IPS-NIHi7 (cell line): ENCODE results near the gene OGFR.

Experiments used
- DNase-seq: peaks from one replicate; pipeline ENCODE4 v3.0.0; 2012; ENCODE audit warnings: mixed read lengths; ENCODE audit errors: extremely low spot score

Gene OGFR

DNA sequence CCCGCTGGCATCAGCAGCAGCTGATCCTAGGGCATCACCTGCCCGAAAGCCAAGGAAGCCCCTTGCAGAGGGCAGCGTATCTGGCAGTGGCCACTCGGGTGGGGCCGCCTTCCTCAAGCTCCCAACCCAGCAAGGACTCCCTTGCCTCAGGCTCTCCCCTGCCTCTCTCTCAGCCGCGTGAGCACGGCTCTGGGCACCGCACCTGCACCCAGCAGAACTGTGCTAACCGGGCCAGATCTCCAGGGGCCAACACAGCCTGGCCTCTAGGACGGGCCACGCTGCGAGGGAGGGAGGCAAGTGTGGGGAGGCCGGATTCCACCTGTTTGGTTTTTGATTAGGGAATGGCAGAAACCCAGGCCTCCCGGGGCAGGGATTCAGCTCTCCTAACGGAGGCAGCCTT lies 20.1 kb upstream of the OGFR start:
- DNase-seq, result no peak

DNA sequence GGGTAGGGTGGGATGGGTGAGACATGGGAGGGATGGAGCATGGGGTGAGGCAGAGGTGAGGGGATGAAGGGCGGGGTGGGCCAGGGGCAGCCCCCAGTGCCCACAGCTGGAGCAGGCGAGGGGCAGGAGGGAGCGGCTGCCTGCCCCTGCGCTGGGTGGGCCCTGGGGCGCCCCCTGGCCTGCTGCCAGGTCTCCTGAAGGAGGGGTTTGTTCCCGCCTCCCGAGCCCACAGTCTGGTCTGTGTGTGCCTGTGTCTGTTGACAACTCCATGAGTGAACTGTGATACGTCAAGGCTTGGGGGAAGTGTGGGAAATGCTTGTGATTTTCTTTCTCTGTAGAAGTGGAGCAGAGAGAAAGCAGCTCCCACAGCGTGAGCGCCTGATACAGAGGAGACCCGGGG lies 19.2 kb upstream of the OGFR start:
- no peak for DNase-seq

DNA sequence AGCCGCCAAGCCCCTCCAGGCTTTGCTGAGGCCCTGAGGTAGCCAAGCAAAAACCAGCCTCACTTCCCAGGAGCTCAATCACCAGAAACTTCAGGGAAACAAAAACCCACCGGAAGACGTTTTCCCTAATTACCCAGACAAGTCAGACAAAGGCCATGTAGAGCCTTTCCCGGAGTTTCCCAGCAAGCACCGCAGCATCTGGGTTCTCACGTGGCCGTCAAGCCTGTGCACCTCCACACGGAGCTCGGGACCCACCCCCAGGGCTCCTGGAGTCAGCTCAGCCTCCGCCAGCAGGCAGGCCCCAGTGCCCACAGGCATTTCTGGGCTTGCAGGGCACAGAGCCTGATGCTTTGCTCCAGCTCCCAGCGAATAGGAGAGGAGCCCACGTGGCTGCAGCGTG lies 18.5 kb upstream of the OGFR start:
- no peak for DNase-seq

DNA sequence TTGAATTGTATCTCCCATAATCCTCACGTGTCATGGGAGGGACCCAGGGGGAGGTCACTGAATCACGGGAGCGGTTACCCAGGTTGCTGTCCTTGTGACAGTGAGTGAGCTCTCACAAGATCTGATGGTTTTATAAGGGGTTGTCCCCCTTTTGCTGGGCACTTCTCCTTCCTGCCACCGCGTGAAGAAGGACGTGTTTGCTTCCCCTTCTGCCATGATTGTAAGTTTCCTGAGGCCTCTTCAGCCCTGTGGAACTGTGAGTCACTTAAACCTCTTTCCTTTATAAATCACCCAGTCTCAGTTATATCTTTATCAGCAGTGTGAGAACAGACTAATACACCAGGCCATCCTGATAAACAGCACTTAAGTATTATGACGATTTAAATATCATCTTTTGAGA lies 17.3 kb upstream of the OGFR start:
- no peak for DNase-seq

DNA sequence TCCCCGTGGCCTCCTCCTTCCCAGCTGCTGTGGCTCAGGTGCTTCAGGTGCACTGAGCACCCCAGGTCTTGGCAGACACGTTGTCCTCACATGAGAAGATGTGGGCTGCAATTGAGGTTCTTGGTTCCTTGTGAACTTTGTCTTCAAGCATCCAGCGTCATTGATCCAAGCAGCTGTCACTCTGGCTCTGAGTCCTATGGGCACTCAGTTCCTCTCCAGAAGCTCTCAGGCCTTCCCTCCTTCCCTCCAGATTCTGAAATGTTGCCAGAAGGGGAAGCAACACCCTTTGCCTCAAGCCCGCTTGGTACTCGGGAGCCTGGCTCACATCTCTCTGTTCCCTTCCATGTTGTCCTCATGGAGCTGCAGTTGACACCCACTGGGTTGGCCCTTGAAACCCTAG lies 16.8 kb upstream of the OGFR start:
- DNase-seq, result no peak

DNA sequence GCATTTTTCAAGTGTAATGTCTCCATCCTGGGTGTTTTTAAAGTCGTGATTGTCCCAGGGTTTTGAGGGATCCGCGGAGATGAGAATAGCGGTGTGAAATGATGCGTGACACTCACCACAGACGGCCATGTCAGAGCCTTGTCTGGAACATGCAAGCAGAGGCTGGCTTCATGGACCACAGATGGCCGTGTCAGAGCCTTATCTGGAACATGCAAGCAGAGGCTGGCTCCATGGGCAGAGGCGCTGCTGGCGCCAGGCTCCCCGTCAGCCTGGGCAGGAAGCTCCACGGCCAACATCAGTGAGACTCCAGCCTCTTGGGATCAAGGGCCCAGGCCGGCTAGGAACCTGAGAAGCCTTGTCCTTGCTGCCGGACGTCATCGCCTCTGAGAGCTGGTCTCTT lies 16.0 kb upstream of the OGFR start:
- DNase-seq, result no peak

DNA sequence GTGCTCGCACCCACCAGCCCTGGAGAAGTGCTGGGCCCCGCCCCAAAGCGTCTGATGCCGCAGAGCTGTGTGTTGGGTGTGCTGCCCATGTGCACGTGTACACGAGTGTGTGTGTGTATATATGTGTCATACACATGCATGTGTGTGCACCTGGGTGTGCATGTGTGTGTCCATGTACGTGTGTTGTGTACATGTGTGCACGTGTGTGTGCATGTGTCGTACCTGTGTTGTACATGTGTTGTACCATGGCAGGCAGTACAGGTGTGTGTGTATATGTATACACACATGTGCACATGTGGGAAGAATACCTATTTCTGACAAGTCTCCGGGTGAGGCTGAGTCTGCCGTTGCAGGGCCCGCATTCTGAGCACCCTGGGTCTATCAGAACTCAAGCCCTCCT lies 14.6 kb upstream of the OGFR start:
- DNase-seq, result no peak

DNA sequence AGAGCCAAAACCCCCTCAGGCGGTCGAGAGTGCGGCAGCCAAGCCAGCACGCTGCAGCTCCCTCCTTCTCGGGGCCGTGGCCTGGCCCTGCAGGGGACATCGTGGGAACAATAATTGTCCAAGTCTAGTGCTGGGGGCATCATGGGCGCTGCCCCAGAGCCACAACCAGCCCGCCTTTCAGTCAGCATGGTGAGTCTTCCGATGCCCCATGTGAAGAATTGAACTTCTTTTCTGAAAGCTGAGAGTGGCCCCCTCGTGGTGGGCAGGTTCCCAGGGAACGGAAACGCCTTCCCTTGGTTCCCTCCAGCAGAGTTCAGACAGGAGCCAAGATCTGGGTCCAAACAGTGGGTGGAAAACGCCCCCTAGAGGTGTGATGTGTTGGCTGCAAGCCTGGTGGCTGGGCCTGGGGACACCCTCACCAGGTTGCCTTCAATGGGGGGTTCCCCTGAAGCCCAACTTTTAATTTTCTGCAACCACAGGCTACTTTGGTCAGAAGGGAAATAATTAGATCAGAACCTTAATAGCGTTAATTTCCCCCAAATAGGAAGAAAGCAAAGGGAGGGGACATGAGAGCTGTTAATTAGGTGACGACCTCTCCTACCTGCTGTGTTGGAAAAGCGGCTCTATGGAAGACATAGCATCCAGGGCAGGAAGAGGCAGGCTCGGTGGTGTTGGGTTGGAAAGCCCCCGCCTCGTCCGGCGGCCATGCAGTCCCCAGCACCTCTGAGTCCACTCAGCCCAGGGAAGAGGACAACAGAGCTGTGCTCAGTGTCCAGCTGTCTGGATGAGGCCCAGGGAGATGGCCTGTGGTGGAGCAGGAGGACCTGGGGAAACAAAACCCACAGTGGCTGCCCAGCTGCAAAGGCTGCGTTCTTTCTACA lies 13.1 kb upstream of the OGFR start:
- peak; percentile 87 for DNase-seq

DNA sequence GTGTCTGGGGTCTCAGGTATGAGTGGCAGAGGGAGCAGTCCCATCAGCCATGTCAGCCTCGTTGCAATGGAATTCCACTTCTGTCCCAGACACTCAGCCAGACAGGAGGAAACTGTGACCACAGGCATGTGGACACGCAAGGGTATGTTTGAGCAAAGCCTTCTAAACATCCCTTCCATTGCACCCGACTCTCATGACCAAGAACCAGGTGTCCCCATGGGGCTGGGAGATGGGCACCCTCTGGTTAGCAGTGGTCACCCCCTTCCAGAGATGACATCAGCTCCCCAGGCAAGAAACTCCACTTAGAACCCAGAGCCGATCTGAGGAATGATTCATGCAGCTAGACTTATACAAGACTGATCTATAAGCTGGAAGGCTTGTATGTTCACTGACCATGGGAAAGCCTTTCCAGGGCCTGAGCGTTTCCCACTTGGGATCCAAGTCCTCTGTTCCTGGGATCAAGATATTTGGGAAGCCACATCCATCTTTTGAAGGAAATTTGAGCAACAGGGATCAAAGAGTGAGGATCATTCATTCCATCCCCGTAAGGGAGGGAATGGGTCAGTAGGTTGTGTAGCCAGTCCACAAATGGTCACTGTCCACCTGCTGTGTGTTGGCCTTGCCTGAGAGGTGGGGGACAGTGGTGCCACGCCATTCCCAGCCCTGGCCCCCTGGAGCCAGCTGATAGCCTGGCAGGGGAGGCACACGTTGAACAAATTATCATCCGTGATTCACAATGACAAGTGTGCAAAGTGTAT lies 12.3 kb upstream of the OGFR start:
- DNase-seq, result no peak

DNA sequence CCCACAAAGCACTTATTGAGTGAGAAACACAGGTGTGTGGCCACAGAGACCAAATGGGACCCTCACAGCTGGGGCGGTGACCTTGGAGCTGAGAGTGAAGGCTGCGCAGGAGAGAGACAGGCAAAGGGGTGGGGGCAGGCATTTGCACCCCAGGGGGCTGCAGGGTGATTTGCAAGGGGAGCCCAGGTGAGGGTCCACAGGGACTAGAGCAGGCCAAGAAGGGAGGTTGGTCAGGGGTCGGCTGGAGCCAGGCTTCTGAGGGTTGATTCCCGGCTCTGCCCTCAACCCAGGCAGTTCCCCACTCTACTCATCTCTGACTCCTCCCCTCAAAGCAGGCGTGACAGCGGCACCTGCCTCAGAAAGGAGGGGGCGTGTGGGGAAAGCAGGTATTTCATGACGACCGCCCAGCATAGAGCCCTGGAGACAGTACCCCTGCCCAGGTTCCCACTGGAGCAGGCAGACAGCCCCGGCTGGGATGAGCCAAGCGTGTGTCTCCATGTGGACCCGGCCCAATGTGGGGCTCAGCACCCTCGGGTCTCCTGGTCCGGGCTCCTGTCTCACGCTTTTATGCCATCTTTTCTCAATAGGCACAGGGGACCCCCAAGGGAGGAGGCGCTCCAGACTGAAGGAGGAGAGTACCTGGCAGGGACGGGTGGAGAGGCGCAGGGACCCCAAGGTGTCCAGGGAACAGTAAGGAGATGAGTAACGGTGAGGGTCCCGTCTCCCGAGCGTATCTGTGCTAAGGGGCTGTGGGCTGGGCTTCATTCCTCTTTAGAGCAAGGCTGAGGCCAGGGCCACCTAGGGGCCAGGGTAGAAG lies 11.5 kb upstream of the OGFR start:
- DNase-seq, result no peak

DNA sequence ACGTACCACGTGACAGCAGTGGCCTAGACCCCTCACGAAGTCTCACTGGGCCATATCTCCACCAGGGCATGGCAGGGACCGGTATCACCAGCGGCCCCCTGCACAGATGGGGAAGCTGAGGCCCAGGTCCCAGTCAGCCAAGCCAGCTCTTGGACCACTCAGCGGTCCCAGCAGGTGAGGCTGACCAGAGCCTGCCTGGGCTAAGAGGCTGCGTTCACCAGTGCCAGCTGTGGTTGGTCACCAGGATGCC lies 11.0 kb upstream of the OGFR start:
- DNase-seq, result no peak

DNA sequence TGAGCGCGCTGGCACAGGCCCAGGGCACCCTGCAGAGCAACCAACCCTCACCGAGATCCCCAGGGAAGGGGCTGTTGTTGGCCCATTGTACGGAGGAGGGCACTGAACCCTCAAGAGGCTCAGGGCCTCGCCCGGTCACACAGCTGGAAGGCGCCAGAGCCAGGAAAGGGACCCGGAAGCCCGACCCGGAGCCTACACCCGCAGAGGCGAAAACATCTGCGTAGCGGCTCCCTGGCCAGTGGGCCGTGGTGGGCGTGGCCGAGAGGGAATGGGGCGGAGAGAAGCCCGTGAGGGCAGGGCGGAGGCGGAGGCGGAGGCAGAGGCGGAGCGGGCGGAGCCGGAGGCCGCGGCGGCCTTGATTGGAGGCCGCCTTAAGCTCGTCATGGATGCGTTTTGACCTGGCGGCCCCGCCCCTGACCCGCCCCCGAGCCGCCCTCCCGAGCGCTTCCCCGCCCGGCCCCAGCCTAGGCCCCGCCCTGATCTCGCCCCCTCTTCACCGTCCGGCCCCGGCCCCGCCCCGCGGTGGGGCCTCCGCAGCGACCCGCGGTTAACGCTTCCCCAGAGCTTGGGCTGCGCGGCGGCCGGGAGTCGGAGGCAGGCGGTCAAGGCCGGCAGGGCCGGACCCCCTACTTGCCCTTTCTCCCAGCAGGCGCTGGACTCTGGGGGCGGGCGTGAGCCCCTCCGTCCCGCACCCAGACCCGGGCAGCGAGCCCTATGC lies 10.5 kb upstream of the OGFR start:
- DNase-seq, result peak; percentile 95

DNA sequence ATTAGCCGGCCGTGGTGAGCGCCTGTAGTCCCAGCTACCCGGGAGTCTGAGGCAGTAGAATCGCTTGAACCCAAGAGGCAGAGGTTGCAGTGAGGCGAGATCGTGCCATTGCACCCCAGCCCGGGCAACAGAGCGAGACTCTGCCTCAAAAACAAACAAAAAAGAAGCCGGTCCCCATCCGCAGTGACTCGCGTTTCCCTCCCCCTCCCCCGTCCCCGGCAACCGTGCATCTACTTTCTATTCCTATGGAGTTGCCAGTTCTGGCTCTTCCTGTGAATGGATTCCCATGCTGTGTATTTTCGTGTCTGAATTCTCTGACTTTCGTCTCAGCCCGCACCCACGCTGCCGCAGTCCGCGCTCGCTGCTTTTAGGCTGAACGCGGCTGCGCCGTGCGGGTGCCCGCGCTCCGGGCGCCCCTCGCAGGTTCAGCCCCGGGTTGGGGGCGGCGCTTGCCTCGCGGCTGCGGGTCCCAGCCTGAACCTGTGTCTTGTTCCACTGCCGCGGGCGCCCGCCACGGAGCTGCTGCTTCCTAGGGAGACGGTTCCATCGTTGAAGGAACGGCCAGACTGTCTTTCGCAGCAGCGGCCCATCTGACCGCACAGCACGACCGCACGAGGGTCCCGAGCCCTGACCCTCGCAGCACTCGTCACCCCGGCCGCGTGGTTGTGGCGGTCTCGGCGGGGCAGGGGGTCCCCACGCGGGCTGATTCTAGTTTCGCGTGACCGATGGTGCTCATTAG lies 9.4 kb upstream of the OGFR start:
- DNase-seq, result no peak

DNA sequence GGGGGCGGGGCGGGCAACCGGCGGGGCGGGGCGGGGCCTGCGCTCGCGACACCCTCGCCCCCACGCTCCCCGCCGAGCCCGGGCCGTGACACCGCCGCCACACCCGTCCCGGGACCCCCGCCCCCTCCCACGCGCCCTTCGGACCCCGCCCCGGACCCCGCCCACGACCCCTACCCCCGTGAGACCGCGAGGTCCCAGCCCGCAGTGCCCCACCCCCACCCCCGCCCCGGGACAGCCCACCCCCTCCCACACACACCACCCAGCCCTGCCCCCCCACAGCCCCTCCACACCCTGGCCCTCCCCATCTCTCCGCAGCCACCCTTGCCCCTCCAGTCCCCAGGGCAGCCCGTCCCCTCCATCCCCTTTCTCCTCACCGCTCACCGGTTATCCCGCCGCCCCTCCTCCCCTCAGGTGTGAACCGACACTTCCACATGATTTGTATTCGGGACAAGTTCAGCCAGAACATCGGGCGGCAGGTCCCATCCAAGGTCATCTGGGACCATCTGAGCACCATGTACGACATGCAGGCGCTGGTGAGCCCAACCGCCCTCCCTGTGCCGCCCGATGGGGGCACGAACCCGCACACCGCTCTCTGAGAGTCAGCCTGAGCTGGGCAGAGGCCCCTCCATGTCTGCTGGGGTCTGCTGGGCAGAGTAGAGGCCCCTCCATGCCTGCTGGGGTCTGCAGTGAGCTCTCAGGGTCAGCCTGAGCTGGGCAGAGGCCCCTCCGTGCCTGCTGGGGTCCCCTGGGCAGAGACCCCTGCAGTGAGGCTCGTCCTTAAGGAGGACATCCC lies 7.7 kb upstream of the OGFR start:
- DNase-seq, result no peak

DNA sequence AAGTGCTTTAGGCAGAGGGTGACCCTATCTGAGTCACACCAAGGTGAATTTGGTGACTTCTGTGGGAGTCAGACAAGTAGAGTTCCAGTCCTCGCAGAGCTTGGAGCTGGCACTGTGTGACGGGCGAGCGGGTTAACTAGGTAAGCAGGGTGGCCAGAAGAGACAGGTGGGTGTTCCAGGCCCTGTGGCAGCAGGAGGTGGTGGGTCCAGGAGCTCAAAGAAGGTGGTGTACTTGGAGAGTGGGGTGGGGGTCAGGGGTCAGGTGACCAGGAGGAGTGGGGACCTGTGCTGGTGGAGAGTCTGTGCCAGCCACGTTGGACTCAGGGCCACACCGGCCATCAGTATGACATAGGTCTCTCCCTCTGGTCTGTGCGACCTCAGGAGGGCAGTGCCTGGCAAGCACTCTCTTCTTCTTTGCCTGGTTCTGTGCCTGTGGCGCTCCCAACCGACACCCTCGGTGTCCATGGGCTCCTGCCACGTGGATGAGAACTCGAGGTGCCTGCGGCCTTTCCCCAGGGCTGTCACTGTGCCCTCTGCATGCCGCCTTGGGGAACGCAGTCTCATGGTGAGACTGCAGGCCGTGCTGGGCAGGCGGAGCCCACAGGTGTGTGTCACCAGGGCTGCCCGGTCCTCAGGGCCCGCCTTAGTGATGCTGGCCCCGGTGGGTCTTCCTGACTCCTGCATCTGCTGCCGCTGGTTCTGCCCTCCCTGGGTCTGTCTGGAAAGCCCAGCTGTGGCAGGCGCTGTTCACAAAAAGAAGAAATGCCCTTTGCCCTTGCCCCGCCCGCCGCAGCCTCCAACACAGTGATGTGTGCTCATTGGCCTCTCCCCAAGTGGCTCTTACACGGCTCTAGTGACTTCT lies 6.7 kb upstream of the OGFR start:
- DNase-seq, result no peak

DNA sequence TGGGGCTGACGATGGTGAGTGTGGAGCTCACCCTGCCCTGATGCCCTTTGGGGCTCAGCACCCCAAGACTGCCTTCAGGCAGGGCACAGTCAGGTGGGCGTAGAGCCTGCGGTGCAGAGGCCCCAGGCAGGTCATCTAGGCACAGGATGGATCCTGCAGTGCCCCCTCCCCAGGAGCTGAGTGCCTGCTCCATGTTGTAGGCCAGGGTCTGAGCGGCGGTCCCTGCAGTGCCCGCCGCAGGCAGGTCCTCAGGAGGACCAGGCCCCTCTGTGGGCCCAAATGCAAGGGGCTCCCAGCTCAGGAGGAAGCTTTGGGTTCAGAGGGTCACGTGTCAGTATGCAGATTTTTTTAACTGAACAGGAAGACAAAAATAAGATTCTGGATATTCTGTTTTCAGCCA lies 5.6 kb upstream of the OGFR start:
- DNase-seq, result no peak

DNA sequence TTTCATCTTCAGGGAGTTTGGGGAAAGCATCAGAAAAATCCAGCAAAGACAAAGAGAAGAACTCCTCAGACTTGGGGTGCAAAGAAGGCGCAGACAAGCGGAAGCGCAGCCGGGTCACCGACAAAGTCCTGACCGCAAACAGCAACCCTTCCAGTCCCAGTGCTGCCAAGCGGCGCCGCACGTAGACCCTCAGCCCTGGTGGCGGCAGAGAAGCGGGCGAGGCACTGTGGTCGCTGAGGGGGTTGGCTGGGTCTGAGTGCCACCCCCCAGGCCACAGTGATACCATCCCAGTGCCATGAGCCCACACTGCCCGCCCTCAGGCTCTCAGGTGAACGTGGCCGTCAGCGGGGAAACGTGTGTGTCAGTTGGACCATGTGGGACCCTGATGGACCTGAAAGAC lies 5.2 kb upstream of the OGFR start:
- no peak for DNase-seq

DNA sequence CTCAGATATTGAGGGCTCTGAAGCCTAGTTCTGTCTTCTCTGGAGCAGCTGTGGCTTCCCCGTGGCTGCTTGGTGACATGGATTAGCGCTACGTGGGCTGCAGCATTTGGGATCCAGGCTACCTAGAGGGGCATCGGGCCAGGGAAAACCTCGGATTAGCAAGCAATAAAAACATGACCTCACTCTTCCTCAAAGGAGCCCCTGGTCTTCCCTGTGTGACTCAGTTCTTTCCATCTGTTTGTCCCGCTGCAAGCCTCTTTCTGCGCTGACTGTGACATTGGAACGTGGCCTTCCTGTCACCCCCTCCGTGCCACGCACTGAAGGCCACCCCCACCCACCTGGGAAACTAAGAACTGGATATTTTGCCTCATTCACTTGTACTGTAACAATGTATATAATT lies 4.8 kb upstream of the OGFR start:
- no peak for DNase-seq
